Thymus (tissue), 14 donors: ENCODE results near the gene KLHL5. TPM values are rescaled to one million over a fixed set of nuclear protein-coding genes. Genes with fewer than 3 reads are reported as not detected.

Experiments used
- DNase-seq, 9 donors: peaks; one replicate each; pipeline ENCODE4 v3.0.0-alpha.2; 2013; ENCODE audit warnings: low spot score in 9 of 9, low read depth in 6 of 9, missing footprints in 1 of 9
- H3K27ac ChIP-seq, 2 donors: one replicate each; pipeline ENCODE4 v1.5.1; 2013; ENCODE audit warnings: control low read depth in 1 of 2, low read depth in 1 of 2, low read length in 1 of 2, mild to moderate bottlenecking in 1 of 2, moderate library complexity in 1 of 2
- H3K27me3 ChIP-seq, 2 donors: one replicate each; pipeline ENCODE4 v1.5.1; 2013; ENCODE audit warnings: low read length in 1 of 2; ENCODE audit not compliant: control insufficient read depth in 2 of 2, insufficient read depth in 1 of 2
- H3K36me3 ChIP-seq, 2 donors: one replicate each; pipeline ENCODE4 v1.5.1; 2013; ENCODE audit warnings: low read length in 1 of 2, mild to moderate bottlenecking in 1 of 2, moderate library complexity in 1 of 2; ENCODE audit not compliant: control insufficient read depth in 2 of 2, insufficient read depth in 2 of 2
- H3K4me1 ChIP-seq, 2 donors: one replicate each; pipeline ENCODE4 v1.5.1; 2013; ENCODE audit warnings: low read length in 2 of 2; ENCODE audit not compliant: control insufficient read depth in 2 of 2, insufficient read depth in 2 of 2
- H3K4me3 ChIP-seq, 2 donors: one replicate each; pipeline ENCODE4 v1.5.1; 2013; ENCODE audit warnings: low read length in 2 of 2, control low read depth in 1 of 2, mild to moderate bottlenecking in 1 of 2
- H3K9me3 ChIP-seq, 2 donors: one replicate each; pipeline ENCODE4 v1.5.1; 2013; ENCODE audit warnings: low read length in 1 of 2, mild to moderate bottlenecking in 1 of 2; ENCODE audit not compliant: control insufficient read depth in 2 of 2, insufficient read depth in 1 of 2
- WGBS: extraction: QIAGEN DNeasy Blood & Tissue Kit; methylation state at CpG from one replicate; pipeline ENCODE4 v1.1.7; 2013; 5-methylcytosine and 5-hydroxymethylcytosine counted together
- long read RNA-seq, 10 donors: transcript quantifications; one replicate each; lab custom pipeline, GENCODE V29; 2026
- polyA plus RNA-seq: library from polyadenylated mRNA; stranded (reverse); fragments of 200-250 nt; gene quantifications from one replicate; pipeline ENCODE4 v1.2.3, GENCODE V29; 2013
- total RNA-seq: library from RNA; stranded (reverse); fragments of 120-200 nt; gene quantifications from one replicate; pipeline ENCODE4 v1.2.4, GENCODE V29; 2013
- donor health status: healthy.

Gene KLHL5, protein sequence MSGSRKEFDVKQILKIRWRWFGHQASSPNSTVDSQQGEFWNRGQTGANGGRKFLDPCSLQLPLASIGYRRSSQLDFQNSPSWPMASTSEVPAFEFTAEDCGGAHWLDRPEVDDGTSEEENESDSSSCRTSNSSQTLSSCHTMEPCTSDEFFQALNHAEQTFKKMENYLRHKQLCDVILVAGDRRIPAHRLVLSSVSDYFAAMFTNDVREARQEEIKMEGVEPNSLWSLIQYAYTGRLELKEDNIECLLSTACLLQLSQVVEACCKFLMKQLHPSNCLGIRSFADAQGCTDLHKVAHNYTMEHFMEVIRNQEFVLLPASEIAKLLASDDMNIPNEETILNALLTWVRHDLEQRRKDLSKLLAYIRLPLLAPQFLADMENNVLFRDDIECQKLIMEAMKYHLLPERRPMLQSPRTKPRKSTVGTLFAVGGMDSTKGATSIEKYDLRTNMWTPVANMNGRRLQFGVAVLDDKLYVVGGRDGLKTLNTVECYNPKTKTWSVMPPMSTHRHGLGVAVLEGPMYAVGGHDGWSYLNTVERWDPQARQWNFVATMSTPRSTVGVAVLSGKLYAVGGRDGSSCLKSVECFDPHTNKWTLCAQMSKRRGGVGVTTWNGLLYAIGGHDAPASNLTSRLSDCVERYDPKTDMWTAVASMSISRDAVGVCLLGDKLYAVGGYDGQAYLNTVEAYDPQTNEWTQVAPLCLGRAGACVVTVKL
- total RNA-seq, result 16.0 TPM
- polyA plus RNA-seq, result 9.9 TPM
- long read RNA-seq, donor 1, result 0 reads
- long read RNA-seq, donor 2, result 0 reads
- long read RNA-seq, donor 3, partial matches to known transcripts, result 0 of 4 reads
- long read RNA-seq, donor 3, other reads (novel, unspliced or antisense), result 0 of 4 reads
- long read RNA-seq, donor 4, partial matches to known transcripts, result 0 of 2 reads
- long read RNA-seq, donor 4, other reads (novel, unspliced or antisense), result 0 of 2 reads
- long read RNA-seq, donor 5, partial matches to known transcripts, result 0 of 3 reads
- long read RNA-seq, donor 5, other reads (novel, unspliced or antisense), result 0 of 3 reads
- long read RNA-seq, donor 6, partial matches to known transcripts, result 0 of 3 reads
- long read RNA-seq, donor 6, other reads (novel, unspliced or antisense), result 0 of 3 reads
- long read RNA-seq, donor 7, result 0 reads
- long read RNA-seq, donor 8, partial matches to known transcripts, result 0 of 2 reads
- long read RNA-seq, donor 8, other reads (novel, unspliced or antisense), result 0 of 2 reads
- long read RNA-seq, donor 9, partial matches to known transcripts, result 0 of 3 reads
- long read RNA-seq, donor 9, other reads (novel, unspliced or antisense), result 0 of 3 reads
- long read RNA-seq, donor 10, partial matches to known transcripts, result 0 of 3 reads
- long read RNA-seq, donor 10, other reads (novel, unspliced or antisense), result 0 of 3 reads

- 83% methylated on average over 7 of the region's 7 CpGs for WGBS
- no peak for DNase-seq
- Histone ChIP-seq H3K4me3 (no peak within 1 kb of the TSS), H3K27me3 (no peaks in the 10 kb centered on the region), H3K36me3 (no peaks in the 10 kb centered on the region), H3K4me1 (no peaks in the 10 kb centered on the region), H3K9me3 (no peaks in the 10 kb centered on the region), H3K27ac (no peak within 1 kb of the TSS)
Observed at GRCh38 chr4:39062094-39062769, at the start of gene KLHL5. TSS of gene KLHL5 (plus strand) at chr4:39062232. CDS start at chr4:39062653, 421 bp downstream.

DNA sequence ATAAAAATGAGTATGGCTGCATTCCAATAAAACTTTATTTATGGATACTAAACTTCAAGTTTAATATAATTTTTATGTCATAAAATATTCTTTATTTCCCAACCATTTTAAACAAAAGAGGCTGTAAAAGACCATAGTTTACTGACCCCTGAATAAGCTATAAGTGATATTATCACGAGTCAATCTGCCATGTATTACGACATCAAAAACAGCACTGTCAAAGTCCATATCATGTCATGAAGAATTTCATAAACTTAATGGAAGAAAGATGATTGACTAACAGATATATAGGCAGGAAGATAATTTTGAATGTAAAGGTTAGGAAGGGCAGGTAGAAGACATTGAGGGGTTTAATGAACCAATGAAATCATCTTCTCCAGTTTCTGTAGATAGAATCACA, 48.0 kb upstream of the KLHL5 start:
- no peaks in the 10 kb centered on the region for H3K9me3 ChIP-seq
- H3K4me3 ChIP-seq, result no peak overlapping the region
- WGBS, result 98% methylated on average over 2 of the region's 2 CpGs
- no peaks in the 10 kb centered on the region for H3K27me3 ChIP-seq
- no peak for DNase-seq
- no peaks in the 10 kb centered on the region for H3K4me1 ChIP-seq
- no peaks in the 10 kb centered on the region for H3K36me3 ChIP-seq
- no peak overlapping the region for H3K27ac ChIP-seq

DNA sequence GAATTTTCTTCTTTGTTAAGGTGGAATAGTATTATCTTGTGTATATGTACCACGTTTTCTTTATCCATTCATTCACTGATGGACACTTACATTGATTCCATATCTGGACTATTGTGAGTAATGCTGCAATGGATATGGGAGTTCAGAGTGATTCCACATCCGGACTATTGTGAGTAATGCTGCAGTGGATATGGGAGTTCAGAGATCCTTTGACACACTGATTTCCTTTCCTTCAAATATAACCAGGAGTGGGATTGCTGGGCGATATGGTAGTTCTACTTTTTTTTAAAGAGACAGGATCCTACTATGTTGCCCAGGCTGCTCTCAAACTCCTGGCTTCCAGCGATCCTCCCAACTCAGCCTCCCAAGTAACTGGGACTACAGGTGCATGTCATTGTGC, 41.9 kb upstream of the KLHL5 start:
- H3K36me3 ChIP-seq, result no peaks in the 10 kb centered on the region
- DNase-seq, result no peak
- H3K9me3 ChIP-seq, result no peaks in the 10 kb centered on the region
- no peak overlapping the region for H3K27ac ChIP-seq
- no peaks in the 10 kb centered on the region for H3K27me3 ChIP-seq
- 85% methylated on average over 4 of the region's 4 CpGs for WGBS
- H3K4me3 ChIP-seq, result no peak overlapping the region
- H3K4me1 ChIP-seq, result no peaks in the 10 kb centered on the region

- WGBS, result 98% methylated on average over 3 of the region's 3 CpGs
Observed at GRCh38 chr4:39021631-39022030, 40.4 kb upstream of the KLHL5 start.

GRCh38 chr4:39022241-39022640, 39.8 kb upstream of the KLHL5 start:
- Histone ChIP-seq H3K4me3 (no peak overlapping the region), H3K36me3 (no peaks in the 10 kb centered on the region), H3K27me3 (no peaks in the 10 kb centered on the region), H3K9me3 (no peaks in the 10 kb centered on the region), H3K27ac (no peak overlapping the region), H3K4me1 (no peaks in the 10 kb centered on the region)
- WGBS, result 97% methylated on average over 2 of the region's 2 CpGs
- DNase-seq, result no peak

More at GRCh38 chr4:39021631-39022030, 40.4 kb upstream of the KLHL5 start:
- Histone ChIP-seq H3K27ac (no peak overlapping the region), H3K36me3 (no peaks in the 10 kb centered on the region), H3K4me1 (no peaks in the 10 kb centered on the region), H3K4me3 (no peak overlapping the region), H3K27me3 (no peaks in the 10 kb centered on the region), H3K9me3 (no peaks in the 10 kb centered on the region)
- DNase-seq, result no peak

DNA sequence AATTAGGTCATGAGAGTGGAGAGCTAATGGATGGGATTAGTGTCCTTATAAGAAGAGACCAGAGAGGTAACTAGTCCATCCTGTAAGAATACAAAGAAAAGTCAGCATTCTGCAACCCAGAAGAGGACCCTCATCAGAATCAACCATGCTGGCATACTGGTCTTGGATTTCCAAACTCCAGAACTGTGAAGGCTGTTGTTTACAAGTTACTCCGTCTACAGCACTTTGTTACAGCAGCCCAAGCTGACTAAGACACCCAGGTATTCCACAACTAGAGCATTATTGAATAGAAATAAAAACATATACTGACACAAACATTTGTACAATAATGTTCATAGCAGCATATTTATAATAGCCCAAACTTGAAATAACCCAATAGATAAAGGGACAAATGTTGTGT, 39.0 kb upstream of the KLHL5 start:
- no peaks in the 10 kb centered on the region for H3K36me3 ChIP-seq
- H3K27ac ChIP-seq, result no peak overlapping the region
- H3K4me1 ChIP-seq, result peaks cover 0 to 8% of the 10 kb centered on the region in 2 donors
- no peak for DNase-seq
- WGBS, result 97% methylated on average over 1 of the region's 1 CpG
- H3K27me3 ChIP-seq, result no peaks in the 10 kb centered on the region
- H3K9me3 ChIP-seq, result no peaks in the 10 kb centered on the region
- H3K4me3 ChIP-seq, result no peak overlapping the region

- Histone ChIP-seq H3K4me3 (no peak overlapping the region), H3K36me3 (no peaks in the 10 kb centered on the region), H3K27me3 (no peaks in the 10 kb centered on the region), H3K4me1 (peaks cover 0 to 9% of the 10 kb centered on the region in 2 donors), H3K27ac (no peak overlapping the region), H3K9me3 (no peaks in the 10 kb centered on the region)
- DNase-seq, result no peak
- WGBS, result 97% methylated on average over 3 of the region's 3 CpGs
Observed at GRCh38 chr4:39024311-39024865, 37.6 kb upstream of the KLHL5 start.

- H3K36me3 ChIP-seq, result no peaks in the 10 kb centered on the region
- peaks cover 0 to 9% of the 10 kb centered on the region in 2 donors for H3K4me1 ChIP-seq
- no peak overlapping the region for H3K4me3 ChIP-seq
- no peaks in the 10 kb centered on the region for H3K9me3 ChIP-seq
- DNase-seq, result no peak
- 39% methylated on average over 4 of the region's 4 CpGs for WGBS
- H3K27ac ChIP-seq, result no peak overlapping the region
- H3K27me3 ChIP-seq, result no peaks in the 10 kb centered on the region
Observed at GRCh38 chr4:39025552-39026085, 36.4 kb upstream of the KLHL5 start.
